Measurements from ENCODE around the gene SETD3. TPM values are rescaled to one million over a fixed set of nuclear protein-coding genes. Genes with fewer than 3 reads are reported as not detected.

Gene SETD3
- total and polyA plus RNA-seq, 2 donors (not counting 1 experiment from before 2014, with no cell fraction given): 11.0 to 32.1 TPM

- no peak for TF ChIP-seq EZH2 (IDR thresholded peaks at IDR 0.05; ENCODE audit: borderline replicate concordance, insufficient read depth, low read depth, low read length, poor library complexity, severe bottlenecking)
- no peak for TF ChIP-seq CTCF (IDR thresholded peaks at IDR 0.05)
- Histone ChIP-seq H3K36me3 (replicated peaks in 1 of 2; ENCODE audit: control extremely low read depth in 1 of 2, control insufficient read depth in 1 of 2, extremely low read depth in 1 of 2, insufficient read depth in 2 of 2, low read length in 1 of 2) (peaks cover 0 to 23% of the 10 kb centered on the region in 2 experiments), H3K4me1 (ENCODE audit: control insufficient read depth in 2 of 2, insufficient read depth in 2 of 2, low read length in 2 of 2) (peaks cover 5 to 16% of the 10 kb centered on the region in 2 donors), H3K4me2 (replicated peaks; ENCODE audit: low read depth, low read length, poor library complexity, severe bottlenecking) (no peak overlapping the region), H3K27ac (ENCODE audit: low read length in 2 of 2) (no peak overlapping the region), H3K9ac (ENCODE audit: low read length) (no peak overlapping the region), H3K27me3 (replicated peaks in 1 of 4; ENCODE audit: control extremely low read depth in 1 of 4, control insufficient read depth in 3 of 4, insufficient read depth in 4 of 4, low read length in 3 of 4) (no peaks in the 10 kb centered on the region), H3K79me2 (ENCODE audit: control insufficient read depth, insufficient read depth, low read length) (peaks cover 3% of the 10 kb centered on the region), H4K20me1 (ENCODE audit: control insufficient read depth, insufficient read depth, low read length, poor library complexity, severe bottlenecking) (no peaks in the 10 kb centered on the region), H2AFZ (ENCODE audit: insufficient read depth, low read depth, low read length, poor library complexity, severe bottlenecking) (no peak overlapping the region), H3K4me3 (ENCODE audit: control extremely low read depth in 1 of 5, extremely low read depth in 1 of 5, insufficient read depth in 1 of 5, low read depth in 2 of 5, low read length in 4 of 5) (no peak overlapping the region), H3K9me3 (ENCODE audit: control extremely low read depth in 1 of 3, control insufficient read depth in 2 of 3, insufficient read depth in 1 of 3, low read length in 2 of 3) (no peaks in the 10 kb centered on the region)
- ChIA-PET CTCF (no interaction called here), POLR2A (no interaction called here)
- 95% methylated on average over 10 of the region's 11 CpGs for WGBS (ENCODE audit: insufficient coverage)
- DNase-seq: no peak
- intact Hi-C loops (cut with micrococcal nuclease): no loop called here
- peaks cover 22% of the 10 kb centered on the region for H3K4me1 Mint-ChIP-seq
- H3K27me3 Mint-ChIP-seq: no peaks in the 10 kb centered on the region
- H3K27ac Mint-ChIP-seq: no peak overlapping the region
- H3K9me3 Mint-ChIP-seq (ENCODE audit: insufficient read depth): no peaks in the 10 kb centered on the region
- no peak for ATAC-seq (ENCODE audit: low read depth)
- no peak overlapping the region for H3K4me3 Mint-ChIP-seq
These were observed 39.3 kb downstream of the SETD3 start for GRCh38 chr14:99441157-99441870.

GRCh38 chr14:99440278-99440677, 40.4 kb downstream of the SETD3 start:
- Histone ChIP-seq H3K4me1 (ENCODE audit: control insufficient read depth in 2 of 2, insufficient read depth in 2 of 2, low read length in 2 of 2) (peaks cover 5 to 19% of the 10 kb centered on the region in 2 donors), H3K27ac (ENCODE audit: low read length in 2 of 2) (no peak overlapping the region), H4K20me1 (ENCODE audit: control insufficient read depth, insufficient read depth, low read length, poor library complexity, severe bottlenecking) (no peaks in the 10 kb centered on the region), H3K27me3 (replicated peaks in 1 of 4; ENCODE audit: control extremely low read depth in 1 of 4, control insufficient read depth in 3 of 4, insufficient read depth in 4 of 4, low read length in 3 of 4) (no peaks in the 10 kb centered on the region), H2AFZ (ENCODE audit: insufficient read depth, low read depth, low read length, poor library complexity, severe bottlenecking) (no peak overlapping the region), H3K4me2 (replicated peaks; ENCODE audit: low read depth, low read length, poor library complexity, severe bottlenecking) (no peak overlapping the region), H3K9ac (ENCODE audit: low read length) (no peak overlapping the region), H3K36me3 (replicated peaks in 1 of 2; ENCODE audit: control extremely low read depth in 1 of 2, control insufficient read depth in 1 of 2, extremely low read depth in 1 of 2, insufficient read depth in 2 of 2, low read length in 1 of 2) (peaks cover 1 to 23% of the 10 kb centered on the region in 2 experiments), H3K4me3 (ENCODE audit: control extremely low read depth in 1 of 5, extremely low read depth in 1 of 5, insufficient read depth in 1 of 5, low read depth in 2 of 5, low read length in 4 of 5) (no peak overlapping the region), H3K79me2 (ENCODE audit: control insufficient read depth, insufficient read depth, low read length) (peaks cover 3% of the 10 kb centered on the region), H3K9me3 (ENCODE audit: control extremely low read depth in 1 of 3, control insufficient read depth in 2 of 3, insufficient read depth in 1 of 3, low read length in 2 of 3) (no peaks in the 10 kb centered on the region)
- POLR2A ChIA-PET: no interaction called here
- CTCF ChIA-PET: interaction anchor here (0.8 kb wide), 1 partner anchor 24 kb away, joined by 3 read pairs; no protein-coding TSS in a partner anchor
- intact Hi-C loops (cut with micrococcal nuclease): no loop called here
- ATAC-seq (ENCODE audit: low read depth) (no peak), DNase-seq (no peak)
- no peaks in the 10 kb centered on the region for H3K9me3 Mint-ChIP-seq (ENCODE audit: insufficient read depth)
- H3K27me3 Mint-ChIP-seq: no peaks in the 10 kb centered on the region
- no peak overlapping the region for H3K27ac Mint-ChIP-seq
- no peak for TF ChIP-seq CTCF (IDR thresholded peaks at IDR 0.05)
- TF ChIP-seq EZH2 (IDR thresholded peaks at IDR 0.05; ENCODE audit: borderline replicate concordance, insufficient read depth, low read depth, low read length, poor library complexity, severe bottlenecking): no peak
- H3K4me3 Mint-ChIP-seq: no peak overlapping the region
- peaks cover 30% of the 10 kb centered on the region for H3K4me1 Mint-ChIP-seq
- 92% methylated on average over 14 of the region's 14 CpGs for WGBS (ENCODE audit: insufficient coverage)
